ENCODE data around the gene SCYGR1.
"Not testable (repeated sequence)": the region's sequence is repeated elsewhere in the genome, so short reads cannot be mapped to it uniquely, and the experiment has no call there.

Gene SCYGR1

DNA sequence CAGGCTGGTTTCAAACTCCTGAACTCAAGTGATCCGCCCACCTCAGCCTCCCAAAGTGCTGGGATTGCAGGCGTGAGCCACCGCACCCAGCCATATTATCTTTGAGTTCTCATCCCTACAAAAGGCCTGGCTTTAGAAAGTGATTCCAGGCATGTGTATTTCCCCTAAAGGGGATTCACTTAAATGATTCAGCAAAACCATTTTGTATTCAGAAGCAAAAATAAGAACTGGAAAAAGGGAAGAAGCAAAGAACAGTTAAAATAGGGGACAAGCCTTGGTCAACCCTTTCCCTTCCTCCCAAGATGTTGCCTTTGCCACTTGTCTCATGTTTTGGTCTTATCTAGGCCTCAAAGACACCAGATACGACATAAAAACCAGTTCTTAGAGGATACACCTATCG, 19.2 kb downstream of the SCYGR1 start:
- peak; percentile 66 for DNase-seq

DNA sequence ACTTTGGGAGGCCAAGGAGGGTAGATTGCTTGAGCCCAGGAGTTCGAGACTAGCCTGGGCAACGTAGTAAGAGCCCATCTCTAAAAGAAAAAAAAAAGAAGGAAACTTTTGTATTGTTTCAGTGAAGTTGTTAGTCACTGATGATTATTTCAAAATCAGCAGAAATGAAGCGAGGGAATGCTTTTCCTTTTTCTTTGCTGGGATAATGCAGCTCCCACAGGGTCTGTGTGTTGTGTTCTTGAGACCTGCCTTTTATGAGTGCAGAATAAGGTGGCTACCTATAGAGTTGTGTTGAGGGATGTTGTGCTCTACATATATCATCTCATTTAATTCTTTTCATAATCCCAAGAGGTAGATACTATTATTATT, 20.3 kb downstream of the SCYGR1 start:
- DNase-seq, result no peak

DNA sequence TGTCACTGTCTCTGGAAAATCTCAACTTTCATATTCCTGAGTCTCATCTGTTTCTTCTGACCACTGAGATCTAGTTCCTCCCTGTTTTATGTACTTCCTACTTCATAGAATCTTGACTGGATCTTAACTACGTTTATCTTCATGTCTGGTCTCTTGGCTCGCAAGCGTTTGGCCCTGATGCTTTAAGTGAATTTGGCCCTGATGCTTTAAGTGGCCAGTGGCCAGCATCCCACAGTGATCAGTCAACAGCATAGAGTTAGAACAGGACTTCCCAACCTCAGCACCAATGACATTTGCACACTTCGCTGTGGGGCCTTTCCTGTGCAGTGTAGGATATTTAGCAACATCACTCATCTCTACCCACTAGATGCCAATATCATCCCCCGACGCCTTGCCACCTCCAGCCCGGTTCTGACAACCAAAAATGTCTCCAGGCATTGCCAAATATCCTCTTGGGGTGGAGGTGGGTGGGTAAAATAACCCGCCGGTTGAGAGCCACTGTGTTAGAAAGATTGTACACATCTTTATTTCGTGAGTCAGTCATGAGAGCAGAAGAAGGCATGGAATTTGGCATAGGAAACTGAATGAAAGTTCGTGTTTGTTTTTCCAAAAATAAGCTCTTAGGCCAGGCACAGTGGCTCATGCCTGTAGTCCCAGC, 20.9 kb downstream of the SCYGR1 start:
- peak; percentile 14 for DNase-seq

DNA sequence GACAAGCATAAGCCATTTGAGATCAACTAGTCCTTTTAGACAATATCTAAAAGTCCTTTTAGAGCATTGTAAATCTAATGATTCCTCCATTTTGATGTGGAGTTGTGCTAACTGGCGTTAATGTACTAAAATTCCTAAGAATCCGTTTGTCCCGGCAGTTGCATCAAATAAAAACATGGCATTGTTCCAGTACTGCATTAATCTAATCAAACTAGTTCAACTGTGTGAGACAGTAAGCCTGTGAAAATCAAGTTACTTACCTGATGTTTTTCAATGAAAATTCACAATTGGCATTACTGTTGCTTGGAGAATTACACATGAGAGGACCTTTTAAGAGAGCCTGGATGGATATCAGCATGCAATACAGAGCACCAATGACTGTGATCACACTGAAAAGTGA, 21.9 kb downstream of the SCYGR1 start:
- no peak for DNase-seq

DNA sequence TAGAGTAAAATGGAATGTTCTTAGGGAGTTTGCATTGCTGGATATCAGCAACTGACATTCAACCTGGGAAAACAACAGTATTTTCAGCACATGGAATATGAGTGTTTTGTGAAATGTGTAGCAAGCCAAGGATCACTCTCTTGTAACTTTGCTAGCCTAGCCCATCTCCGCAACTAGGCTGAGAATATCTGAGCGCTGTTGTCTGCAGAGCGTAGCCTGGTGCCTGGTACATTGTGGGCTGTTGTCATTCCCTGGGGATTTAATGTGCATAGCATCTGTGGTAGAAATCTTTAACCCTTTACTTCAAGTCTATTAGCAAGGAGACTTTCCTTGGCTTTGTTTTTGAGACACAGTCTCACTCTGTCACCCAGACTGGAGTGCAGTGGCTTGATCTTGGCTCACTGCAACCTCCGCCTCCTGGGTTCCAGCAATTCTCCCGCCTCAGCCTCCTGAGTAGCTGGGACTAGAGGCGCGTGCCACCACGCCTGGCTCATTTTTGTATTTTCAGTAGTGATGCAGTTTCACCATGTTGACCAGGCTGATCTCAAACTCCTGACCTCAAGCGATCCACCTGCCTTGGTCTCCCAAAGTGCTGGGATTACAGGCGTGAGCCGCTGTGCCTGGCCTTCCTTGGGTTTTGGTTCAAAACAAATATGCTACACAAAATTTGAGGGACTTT, 23.0 kb downstream of the SCYGR1 start:
- DNase-seq, result not testable (repeated sequence)

GRCh38 chr2:227363756-227364155, 24.0 kb downstream of the SCYGR1 start:
- peak; percentile 12 for DNase-seq

DNA sequence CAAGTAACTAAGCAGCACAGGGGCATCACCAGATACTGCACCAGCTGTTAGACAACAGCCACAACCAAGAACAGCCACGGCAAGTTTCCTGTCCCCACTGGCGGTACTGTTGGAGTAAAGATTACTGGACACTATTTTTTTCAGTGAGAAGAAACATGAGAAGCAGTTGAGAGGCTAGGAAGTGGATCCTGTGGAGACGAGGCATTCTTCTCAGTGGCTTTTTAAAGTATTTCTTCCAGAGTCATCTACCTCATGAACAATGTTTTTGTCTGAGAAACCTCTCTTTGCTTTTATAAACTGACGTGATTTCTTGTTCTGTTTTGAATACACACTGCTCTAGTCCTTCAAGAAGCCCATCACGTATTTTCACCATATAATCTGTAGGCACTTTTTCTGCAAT, 27.4 kb downstream of the SCYGR1 start:
- no peak for DNase-seq

- no peak for DNase-seq
These were observed 36.1 kb downstream of the SCYGR1 start for GRCh38 chr2:227351639-227352038.

- DNase-seq, result no peak
These were observed 37.6 kb downstream of the SCYGR1 start for GRCh38 chr2:227349989-227350612.

DNA sequence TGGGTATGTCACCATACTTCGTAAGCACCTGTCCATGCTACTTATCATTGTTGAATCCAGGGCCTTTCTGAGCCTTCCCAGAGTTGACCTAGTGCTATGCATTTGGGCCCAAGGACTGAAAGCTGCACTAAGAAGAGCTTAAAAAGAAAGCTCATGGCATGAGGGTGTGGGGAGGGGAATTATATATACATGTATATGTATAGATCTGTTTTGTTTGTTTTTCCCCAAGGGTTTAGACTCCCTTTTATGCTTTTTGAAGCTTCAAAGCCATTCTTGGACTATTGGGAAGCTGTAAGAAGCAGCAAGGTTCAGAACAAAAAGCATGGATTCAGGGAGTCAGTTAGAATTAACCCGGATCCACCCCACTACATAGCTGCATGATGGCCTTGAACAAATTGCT, 39.4 kb downstream of the SCYGR1 start:
- no peak for DNase-seq

- DNase-seq, result no peak
These were observed 40.6 kb downstream of the SCYGR1 start for GRCh38 chr2:227347117-227347516.

DNA sequence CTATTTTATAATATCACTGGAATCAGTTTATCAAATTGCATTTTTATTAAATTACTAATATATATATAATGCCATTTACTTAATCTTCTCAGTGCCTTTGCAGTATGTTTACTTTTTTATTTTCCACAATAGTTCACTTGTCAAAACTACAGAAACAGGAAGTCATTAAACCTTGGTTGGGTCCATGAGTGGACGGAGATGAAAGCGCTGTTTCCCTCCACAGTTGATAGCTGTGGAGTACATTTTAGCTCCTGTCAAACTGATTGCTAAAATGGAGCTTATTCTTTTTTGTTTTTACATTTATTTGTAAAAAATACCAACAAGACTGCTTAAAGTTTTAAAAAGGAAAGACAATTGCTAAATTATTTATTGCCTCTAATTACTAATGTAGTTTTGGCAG, 43.5 kb downstream of the SCYGR1 start:
- DNase-seq, result peak; percentile 46

DNA sequence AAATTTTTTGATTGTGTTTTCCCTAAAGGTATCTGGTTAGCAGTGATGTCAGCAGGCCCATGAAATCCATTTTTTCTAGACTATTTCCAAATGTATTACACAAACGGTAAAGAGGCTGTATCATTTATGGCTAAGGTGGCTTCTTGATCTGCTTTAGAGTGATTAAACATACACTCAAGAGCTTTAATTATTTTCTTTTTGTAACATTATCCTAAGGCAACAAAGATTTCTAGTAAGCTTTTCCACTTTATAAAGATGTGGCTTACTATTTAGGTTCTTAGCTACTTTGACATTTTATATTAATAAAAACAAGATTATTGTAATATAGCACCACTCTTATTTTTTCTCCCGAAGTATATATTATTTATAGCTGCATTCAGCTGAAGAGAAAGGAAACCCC, 46.2 kb downstream of the SCYGR1 start:
- DNase-seq, result no peak

DNA sequence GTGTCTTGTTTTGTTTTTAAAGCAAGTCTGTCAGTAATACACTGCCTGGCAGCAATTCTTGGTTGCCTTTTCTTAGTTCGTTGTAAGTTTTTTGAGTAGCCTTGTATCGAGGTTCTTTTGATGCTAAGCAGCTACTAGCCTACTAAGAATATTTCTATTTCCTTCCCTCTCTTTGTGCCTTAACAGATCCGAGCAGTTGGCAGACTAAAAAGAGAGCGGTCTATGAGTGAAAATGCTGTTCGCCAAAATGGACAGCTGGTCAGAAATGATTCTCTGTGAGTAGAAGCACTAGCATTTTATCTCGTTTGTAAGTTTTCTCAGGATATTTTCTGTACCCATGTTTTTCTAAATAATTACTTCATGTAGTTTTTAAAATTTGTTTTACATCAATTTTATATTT, 47.6 kb downstream of the SCYGR1 start:
- no peak for DNase-seq

DNA sequence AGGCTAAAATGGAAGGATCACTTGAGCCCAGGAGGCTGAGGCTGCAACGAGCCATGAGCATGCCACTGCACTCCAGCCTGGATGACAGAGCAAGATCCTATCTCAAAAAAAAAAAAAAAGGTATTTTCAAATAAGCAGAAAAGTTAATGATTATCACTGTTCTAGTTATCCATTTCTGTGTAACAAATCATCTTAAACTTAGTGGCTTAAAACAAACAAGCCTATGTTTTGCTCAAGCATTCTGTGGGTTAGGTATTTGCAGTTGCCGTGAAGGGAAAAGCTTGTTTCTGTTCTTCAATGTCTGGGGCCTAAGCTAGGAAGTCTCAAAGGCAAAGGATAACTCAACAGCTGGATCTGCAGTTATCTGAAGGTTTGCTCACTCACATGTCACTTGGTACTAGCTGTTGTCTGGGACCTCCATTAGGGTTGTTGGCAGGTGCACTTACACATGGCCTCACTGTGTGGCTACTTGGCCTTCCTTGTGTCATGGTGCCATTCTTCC, 48.6 kb downstream of the SCYGR1 start:
- DNase-seq, result no peak
